Kidney epithelial cell (primary cell): ENCODE data around the gene DPH7. TPM values are rescaled to one million over a fixed set of nuclear protein-coding genes. Genes with fewer than 3 reads are reported as not detected.

Experiments
- DNase-seq: peaks from one replicate; pipeline ENCODE4 v3.0.0-alpha.2; 2010; ENCODE audit warnings: low read depth
- H3K27me3 ChIP-seq: 2 replicates; pipeline ENCODE4 v1.6.0; 2011; ENCODE audit warnings: low read length; ENCODE audit not compliant: control insufficient read depth, insufficient read depth
- H3K36me3 ChIP-seq: 2 replicates; pipeline ENCODE4 v1.5.1; 2011; ENCODE audit warnings: low read length; ENCODE audit not compliant: control insufficient read depth, insufficient read depth
- H3K4me3 ChIP-seq: 2 replicates; pipeline ENCODE4 v1.5.1; 2011; ENCODE audit warnings: low read depth, mild to moderate bottlenecking, control low read depth, low read length
- CTCF ChIP-seq: IDR thresholded peaks from 2 replicates; pipeline ENCODE4 v1.5.1; 2011; ENCODE audit warnings: mild to moderate bottlenecking, moderate library complexity, low read length, control low read depth, inconsistent platforms; ENCODE audit not compliant: insufficient read depth, poor library complexity, severe bottlenecking
- total RNA-seq: library from RNA; depleted of rRNA; stranded (reverse); fragments of >200 nt; gene quantifications from 2 replicates; pipeline ENCODE4 v1.2.3, GENCODE V29; 2015

Gene DPH7
- total RNA-seq, 1 donor from 2014 or later = 38.9 TPM

DNA sequence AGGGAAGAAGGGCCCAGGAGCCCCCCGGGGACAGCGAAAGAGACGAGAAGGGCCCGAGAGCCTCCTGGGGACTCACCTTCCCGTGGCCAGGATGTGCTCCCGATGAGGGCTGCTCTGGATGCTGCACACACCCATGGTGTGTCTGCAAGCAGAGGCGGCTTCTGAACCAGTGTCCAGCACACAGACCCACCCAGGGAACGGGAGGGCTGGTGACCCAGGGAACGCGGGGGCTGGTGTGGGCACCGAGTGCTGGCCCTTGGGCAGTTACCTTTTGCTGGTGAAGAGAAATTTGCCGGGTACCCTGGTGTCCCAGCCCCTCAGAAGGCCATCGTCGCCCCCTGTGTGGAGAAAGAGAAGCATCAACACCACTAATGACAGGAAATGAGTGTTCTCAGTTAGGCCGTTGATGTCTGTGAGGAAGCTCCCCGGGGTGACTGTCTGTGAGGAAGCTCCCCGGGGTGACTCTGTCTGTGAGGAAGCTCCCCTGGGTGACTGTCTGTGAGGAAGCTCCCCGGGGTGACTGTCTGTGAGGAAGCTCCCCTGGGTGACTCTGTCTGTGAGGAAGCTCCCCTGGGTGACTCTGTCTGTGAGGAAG, 13.8 kb downstream of the DPH7 start:
- no peaks in the 10 kb centered on the region for H3K27me3 ChIP-seq
- no peaks in the 10 kb centered on the region for H3K36me3 ChIP-seq
- no peak for DNase-seq
- no peak for TF ChIP-seq CTCF
- H3K4me3 ChIP-seq = no peak overlapping the region

- Histone ChIP-seq H3K4me3 (no peak overlapping the region), H3K36me3 (no peaks in the 10 kb centered on the region), H3K27me3 (no peaks in the 10 kb centered on the region)
- TF ChIP-seq CTCF = no peak
- DNase-seq = no peak
Measured at GRCh38 chr9:137564134-137564533, 14.6 kb downstream of the DPH7 start.

DNA sequence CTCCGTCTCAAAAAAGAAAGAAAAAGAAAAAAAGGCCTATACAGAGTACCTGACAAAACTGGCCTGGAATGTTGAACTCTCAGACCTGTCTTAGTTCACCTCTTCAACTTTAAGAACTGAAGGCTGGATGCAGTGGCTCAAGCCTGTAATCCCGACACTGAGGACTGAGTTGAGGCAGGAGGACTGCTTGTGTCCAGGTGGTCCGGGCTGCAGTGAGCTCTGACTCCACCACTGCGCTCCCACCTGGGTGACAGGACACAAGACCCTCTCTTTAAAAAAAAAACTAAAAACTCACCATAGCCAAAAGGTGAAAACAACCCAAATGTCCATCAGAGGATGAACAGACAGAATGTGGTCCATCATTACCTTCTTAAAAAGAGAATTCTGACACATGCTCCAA, 20.6 kb downstream of the DPH7 start:
- no peak for TF ChIP-seq CTCF
- H3K27me3 ChIP-seq = no peaks in the 10 kb centered on the region
- peaks cover 2% of the 10 kb centered on the region for H3K36me3 ChIP-seq

GRCh38 chr9:137556069-137556838, 22.5 kb downstream of the DPH7 start:
- peaks cover 2% of the 10 kb centered on the region for H3K36me3 ChIP-seq
- TF ChIP-seq CTCF = no peak
- no peaks in the 10 kb centered on the region for H3K27me3 ChIP-seq
- DNase-seq = no peak
- no peak overlapping the region for H3K4me3 ChIP-seq

More for the DNA sequence above, 20.6 kb downstream of the DPH7 start:
- H3K4me3 ChIP-seq = no peak overlapping the region
- DNase-seq = no peak

GRCh38 chr9:137555179-137555578, 23.5 kb downstream of the DPH7 start:
- Histone ChIP-seq H3K27me3 (no peaks in the 10 kb centered on the region), H3K36me3 (peaks cover 2% of the 10 kb centered on the region), H3K4me3 (no peak overlapping the region)
- no peak for DNase-seq
- no peak for TF ChIP-seq CTCF
